ENCODE data around the gene CLCA1.

DNA sequence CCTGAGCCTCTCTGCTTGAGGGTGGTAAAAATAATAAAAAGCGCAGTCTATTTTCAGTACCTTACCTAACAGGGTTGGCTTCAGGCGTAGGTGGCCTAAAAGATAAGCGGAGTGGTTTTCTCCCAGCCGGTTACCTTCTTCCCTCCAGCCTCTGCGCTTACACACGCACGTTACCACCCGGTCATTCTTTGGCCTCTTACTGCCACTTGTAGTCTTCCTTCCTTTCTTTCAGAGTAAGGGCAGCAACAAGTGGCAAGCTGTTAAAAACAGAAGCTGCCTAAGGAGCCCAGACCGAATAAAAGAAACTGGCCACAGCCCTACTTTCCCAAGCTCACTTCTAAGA, 35.4 kb downstream of the CLCA1 start:
- TF ChIP-seq, protein P1, sequence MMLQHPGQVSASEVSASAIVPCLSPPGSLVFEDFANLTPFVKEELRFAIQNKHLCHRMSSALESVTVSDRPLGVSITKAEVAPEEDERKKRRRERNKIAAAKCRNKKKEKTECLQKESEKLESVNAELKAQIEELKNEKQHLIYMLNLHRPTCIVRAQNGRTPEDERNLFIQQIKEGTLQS (IDR thresholded peaks at IDR 0.05), result no peak
- TF ChIP-seq, protein P2, sequence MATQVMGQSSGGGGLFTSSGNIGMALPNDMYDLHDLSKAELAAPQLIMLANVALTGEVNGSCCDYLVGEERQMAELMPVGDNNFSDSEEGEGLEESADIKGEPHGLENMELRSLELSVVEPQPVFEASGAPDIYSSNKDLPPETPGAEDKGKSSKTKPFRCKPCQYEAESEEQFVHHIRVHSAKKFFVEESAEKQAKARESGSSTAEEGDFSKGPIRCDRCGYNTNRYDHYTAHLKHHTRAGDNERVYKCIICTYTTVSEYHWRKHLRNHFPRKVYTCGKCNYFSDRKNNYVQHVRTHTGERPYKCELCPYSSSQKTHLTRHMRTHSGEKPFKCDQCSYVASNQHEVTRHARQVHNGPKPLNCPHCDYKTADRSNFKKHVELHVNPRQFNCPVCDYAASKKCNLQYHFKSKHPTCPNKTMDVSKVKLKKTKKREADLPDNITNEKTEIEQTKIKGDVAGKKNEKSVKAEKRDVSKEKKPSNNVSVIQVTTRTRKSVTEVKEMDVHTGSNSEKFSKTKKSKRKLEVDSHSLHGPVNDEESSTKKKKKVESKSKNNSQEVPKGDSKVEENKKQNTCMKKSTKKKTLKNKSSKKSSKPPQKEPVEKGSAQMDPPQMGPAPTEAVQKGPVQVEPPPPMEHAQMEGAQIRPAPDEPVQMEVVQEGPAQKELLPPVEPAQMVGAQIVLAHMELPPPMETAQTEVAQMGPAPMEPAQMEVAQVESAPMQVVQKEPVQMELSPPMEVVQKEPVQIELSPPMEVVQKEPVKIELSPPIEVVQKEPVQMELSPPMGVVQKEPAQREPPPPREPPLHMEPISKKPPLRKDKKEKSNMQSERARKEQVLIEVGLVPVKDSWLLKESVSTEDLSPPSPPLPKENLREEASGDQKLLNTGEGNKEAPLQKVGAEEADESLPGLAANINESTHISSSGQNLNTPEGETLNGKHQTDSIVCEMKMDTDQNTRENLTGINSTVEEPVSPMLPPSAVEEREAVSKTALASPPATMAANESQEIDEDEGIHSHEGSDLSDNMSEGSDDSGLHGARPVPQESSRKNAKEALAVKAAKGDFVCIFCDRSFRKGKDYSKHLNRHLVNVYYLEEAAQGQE (IDR thresholded peaks at IDR 0.05; ENCODE audit: low read depth), result no peak
- TF ChIP-seq POLR2A (IDR thresholded peaks at IDR 0.05; ENCODE audit: borderline replicate concordance, extremely low read depth, insufficient read depth, insufficient read length), result no peak
